H1 (cell line): ENCODE results near the gene ACTG2. TPM values are rescaled to one million over a fixed set of nuclear protein-coding genes. Genes with fewer than 3 reads are reported as not detected.

Experiments
- BCL11A ChIP-seq, 2 experiments: IDR thresholded peaks; one replicate each; pipeline ENCODE4 v1.6.1; 2011; ENCODE audit warnings: low read depth in 2 of 2, low read length in 2 of 2, mild to moderate bottlenecking in 2 of 2
- CHD1 ChIP-seq: IDR thresholded peaks from 2 replicates; pipeline ENCODE4 v1.6.1; 2012; ENCODE audit warnings: low read depth, low read length, improper control_type of control experiment
- FOSL1 ChIP-seq: IDR thresholded peaks from 2 replicates; pipeline ENCODE4 v1.6.1; 2011; ENCODE audit warnings: mild to moderate bottlenecking, low read depth, low read length, moderate library complexity; ENCODE audit not compliant: insufficient read depth
- HDAC2 ChIP-seq, 2 experiments: fragments of 300-600 bp in 1 of 2; sonication (generic) in 1 of 2; IDR thresholded peaks; 2 replicates each; pipeline ENCODE4 v1.6.1; 2011 to 2012; ENCODE audit warnings: low read depth in 2 of 2, low read length in 2 of 2, mild to moderate bottlenecking in 2 of 2, moderate library complexity in 2 of 2, borderline replicate concordance in 1 of 2, inconsistent platforms in 1 of 2
- POU5F1 ChIP-seq: IDR thresholded peaks from 2 replicates; pipeline ENCODE4 v1.6.1; 2011; ENCODE audit warnings: low read depth, mild to moderate bottlenecking, low read length, moderate library complexity
- SIN3A ChIP-seq, 2 experiments: IDR thresholded peaks in 1 of 2; conservative IDR thresholded peaks in 1 of 2; 2 replicates each; pipeline ENCODE4 v1.6.1; 2011 to 2012; ENCODE audit warnings: low read length in 2 of 2, improper control_type of control experiment in 1 of 2, low read depth in 1 of 2, mild to moderate bottlenecking in 1 of 2
- SIX5 ChIP-seq: IDR thresholded peaks from 2 replicates; pipeline ENCODE4 v1.6.1; 2011; ENCODE audit warnings: mild to moderate bottlenecking, low read depth, low read length
- TEAD4 ChIP-seq: IDR thresholded peaks from 2 replicates; pipeline ENCODE4 v1.6.1; 2012; ENCODE audit warnings: low read depth, low read length, inconsistent platforms, mixed read lengths
- polyA plus RNA-seq, 7 experiments: library from polyadenylated mRNA; depleted of rRNA in 3 of 7; stranded (reverse) in 5 of 7; unstranded in 2 of 7; fragments of >200 nt in 5 of 7; fragments of 200-250 nt in 2 of 7; gene quantifications; 1 replicate in 5 of 7; 2 replicates in 1 of 7; 4 replicates in 1 of 7; pipeline versions ENCODE4 v1.2.1 to v1.2.3, GENCODE V29; 2011 to 2013; ENCODE audit warnings: missing spikeins in 2 of 7, mixed read lengths in 2 of 7
- total RNA-seq: library from RNA; stranded (reverse); fragmentation: NEBNext Ultra II Directional; extraction: Animal tissue kit (Norgen Biotek cat#: 25700); gene quantifications from 2 replicates; pipeline ENCODE4 v1.2.1, GENCODE V29; 2021
- TF ChIP-seq, protein P1 (sequence below): fragments of 300-600 bp; sonication (generic); IDR thresholded peaks from 2 replicates; pipeline ENCODE4 v1.7.1; 2012; ENCODE audit warnings: low read length, moderate library complexity, mild to moderate bottlenecking, inconsistent platforms; ENCODE audit not compliant: insufficient replicate concordance
- TF ChIP-seq, protein P2 (sequence below): IDR thresholded peaks from 2 replicates; pipeline ENCODE4 v1.6.1; 2012; ENCODE audit warnings: inconsistent platforms
- TF ChIP-seq, protein P3 (sequence below): IDR thresholded peaks from 2 replicates; pipeline ENCODE4 v1.6.1; 2012; ENCODE audit warnings: inconsistent platforms

Gene ACTG2
- total and polyA plus RNA-seq, 2 of the 8 experiments (the other 6 are each of a cell fraction or from before 2014, with no cell fraction given), result 6.2 to 13.7 TPM

DNA sequence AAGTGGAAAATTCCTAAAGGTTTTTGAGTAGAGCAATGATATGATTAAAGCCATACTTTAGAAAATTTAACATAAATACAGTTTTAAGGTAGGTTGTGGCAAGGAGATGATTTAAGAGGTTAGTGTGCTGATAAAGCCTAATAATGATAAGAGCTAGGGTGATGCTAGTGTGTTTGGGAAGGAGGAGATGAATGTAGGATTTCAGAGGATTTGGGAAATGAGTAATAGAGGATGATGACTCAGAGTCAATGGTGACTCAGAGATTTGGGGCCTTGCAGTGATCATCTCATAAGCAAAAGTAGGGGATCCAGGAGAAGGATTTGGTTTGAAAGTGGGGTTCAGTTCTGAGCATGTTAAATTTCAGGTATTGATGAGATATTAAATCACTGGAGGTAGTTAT lies 40.8 kb upstream of the ACTG2 start (continued):
- TF ChIP-seq, protein P1, sequence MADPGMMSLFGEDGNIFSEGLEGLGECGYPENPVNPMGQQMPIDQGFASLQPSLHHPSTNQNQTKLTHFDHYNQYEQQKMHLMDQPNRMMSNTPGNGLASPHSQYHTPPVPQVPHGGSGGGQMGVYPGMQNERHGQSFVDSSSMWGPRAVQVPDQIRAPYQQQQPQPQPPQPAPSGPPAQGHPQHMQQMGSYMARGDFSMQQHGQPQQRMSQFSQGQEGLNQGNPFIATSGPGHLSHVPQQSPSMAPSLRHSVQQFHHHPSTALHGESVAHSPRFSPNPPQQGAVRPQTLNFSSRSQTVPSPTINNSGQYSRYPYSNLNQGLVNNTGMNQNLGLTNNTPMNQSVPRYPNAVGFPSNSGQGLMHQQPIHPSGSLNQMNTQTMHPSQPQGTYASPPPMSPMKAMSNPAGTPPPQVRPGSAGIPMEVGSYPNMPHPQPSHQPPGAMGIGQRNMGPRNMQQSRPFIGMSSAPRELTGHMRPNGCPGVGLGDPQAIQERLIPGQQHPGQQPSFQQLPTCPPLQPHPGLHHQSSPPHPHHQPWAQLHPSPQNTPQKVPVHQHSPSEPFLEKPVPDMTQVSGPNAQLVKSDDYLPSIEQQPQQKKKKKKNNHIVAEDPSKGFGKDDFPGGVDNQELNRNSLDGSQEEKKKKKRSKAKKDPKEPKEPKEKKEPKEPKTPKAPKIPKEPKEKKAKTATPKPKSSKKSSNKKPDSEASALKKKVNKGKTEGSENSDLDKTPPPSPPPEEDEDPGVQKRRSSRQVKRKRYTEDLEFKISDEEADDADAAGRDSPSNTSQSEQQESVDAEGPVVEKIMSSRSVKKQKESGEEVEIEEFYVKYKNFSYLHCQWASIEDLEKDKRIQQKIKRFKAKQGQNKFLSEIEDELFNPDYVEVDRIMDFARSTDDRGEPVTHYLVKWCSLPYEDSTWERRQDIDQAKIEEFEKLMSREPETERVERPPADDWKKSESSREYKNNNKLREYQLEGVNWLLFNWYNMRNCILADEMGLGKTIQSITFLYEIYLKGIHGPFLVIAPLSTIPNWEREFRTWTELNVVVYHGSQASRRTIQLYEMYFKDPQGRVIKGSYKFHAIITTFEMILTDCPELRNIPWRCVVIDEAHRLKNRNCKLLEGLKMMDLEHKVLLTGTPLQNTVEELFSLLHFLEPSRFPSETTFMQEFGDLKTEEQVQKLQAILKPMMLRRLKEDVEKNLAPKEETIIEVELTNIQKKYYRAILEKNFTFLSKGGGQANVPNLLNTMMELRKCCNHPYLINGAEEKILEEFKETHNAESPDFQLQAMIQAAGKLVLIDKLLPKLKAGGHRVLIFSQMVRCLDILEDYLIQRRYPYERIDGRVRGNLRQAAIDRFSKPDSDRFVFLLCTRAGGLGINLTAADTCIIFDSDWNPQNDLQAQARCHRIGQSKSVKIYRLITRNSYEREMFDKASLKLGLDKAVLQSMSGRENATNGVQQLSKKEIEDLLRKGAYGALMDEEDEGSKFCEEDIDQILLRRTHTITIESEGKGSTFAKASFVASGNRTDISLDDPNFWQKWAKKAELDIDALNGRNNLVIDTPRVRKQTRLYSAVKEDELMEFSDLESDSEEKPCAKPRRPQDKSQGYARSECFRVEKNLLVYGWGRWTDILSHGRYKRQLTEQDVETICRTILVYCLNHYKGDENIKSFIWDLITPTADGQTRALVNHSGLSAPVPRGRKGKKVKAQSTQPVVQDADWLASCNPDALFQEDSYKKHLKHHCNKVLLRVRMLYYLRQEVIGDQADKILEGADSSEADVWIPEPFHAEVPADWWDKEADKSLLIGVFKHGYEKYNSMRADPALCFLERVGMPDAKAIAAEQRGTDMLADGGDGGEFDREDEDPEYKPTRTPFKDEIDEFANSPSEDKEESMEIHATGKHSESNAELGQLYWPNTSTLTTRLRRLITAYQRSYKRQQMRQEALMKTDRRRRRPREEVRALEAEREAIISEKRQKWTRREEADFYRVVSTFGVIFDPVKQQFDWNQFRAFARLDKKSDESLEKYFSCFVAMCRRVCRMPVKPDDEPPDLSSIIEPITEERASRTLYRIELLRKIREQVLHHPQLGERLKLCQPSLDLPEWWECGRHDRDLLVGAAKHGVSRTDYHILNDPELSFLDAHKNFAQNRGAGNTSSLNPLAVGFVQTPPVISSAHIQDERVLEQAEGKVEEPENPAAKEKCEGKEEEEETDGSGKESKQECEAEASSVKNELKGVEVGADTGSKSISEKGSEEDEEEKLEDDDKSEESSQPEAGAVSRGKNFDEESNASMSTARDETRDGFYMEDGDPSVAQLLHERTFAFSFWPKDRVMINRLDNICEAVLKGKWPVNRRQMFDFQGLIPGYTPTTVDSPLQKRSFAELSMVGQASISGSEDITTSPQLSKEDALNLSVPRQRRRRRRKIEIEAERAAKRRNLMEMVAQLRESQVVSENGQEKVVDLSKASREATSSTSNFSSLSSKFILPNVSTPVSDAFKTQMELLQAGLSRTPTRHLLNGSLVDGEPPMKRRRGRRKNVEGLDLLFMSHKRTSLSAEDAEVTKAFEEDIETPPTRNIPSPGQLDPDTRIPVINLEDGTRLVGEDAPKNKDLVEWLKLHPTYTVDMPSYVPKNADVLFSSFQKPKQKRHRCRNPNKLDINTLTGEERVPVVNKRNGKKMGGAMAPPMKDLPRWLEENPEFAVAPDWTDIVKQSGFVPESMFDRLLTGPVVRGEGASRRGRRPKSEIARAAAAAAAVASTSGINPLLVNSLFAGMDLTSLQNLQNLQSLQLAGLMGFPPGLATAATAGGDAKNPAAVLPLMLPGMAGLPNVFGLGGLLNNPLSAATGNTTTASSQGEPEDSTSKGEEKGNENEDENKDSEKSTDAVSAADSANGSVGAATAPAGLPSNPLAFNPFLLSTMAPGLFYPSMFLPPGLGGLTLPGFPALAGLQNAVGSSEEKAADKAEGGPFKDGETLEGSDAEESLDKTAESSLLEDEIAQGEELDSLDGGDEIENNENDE, result no peak
- TF ChIP-seq, protein P2, sequence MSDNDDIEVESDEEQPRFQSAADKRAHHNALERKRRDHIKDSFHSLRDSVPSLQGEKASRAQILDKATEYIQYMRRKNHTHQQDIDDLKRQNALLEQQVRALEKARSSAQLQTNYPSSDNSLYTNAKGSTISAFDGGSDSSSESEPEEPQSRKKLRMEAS, result no peak
- TF ChIP-seq SIN3A (conservative IDR thresholded peaks at IDR 0.05 in 1 of 2, IDR thresholded peaks at IDR 0.05 in 1 of 2; ENCODE audit: low read depth in 1 of 2, low read length in 2 of 2) (no peak), SIX5 (no peak), FOSL1 (no peak), POU5F1 (no peak), BCL11A (IDR thresholded peaks at IDR 0.05; ENCODE audit: low read depth in 2 of 2, low read length in 2 of 2) (no peak), TEAD4 (no peak), HDAC2 (IDR thresholded peaks at IDR 0.05; ENCODE audit: borderline replicate concordance in 1 of 2, low read depth in 2 of 2, low read length in 2 of 2) (no peak), CHD1 (no peak)
- TF ChIP-seq, protein P3, sequence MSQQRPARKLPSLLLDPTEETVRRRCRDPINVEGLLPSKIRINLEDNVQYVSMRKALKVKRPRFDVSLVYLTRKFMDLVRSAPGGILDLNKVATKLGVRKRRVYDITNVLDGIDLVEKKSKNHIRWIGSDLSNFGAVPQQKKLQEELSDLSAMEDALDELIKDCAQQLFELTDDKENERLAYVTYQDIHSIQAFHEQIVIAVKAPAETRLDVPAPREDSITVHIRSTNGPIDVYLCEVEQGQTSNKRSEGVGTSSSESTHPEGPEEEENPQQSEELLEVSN, result no peak
- TF ChIP-seq, all 59 proteins: peak for 0
